ENCODE measurements around the gene CCDC148. TPM values are rescaled to one million over a fixed set of nuclear protein-coding genes. Genes with fewer than 3 reads are reported as not detected.

The CCDC148 gene
- total and polyA plus RNA-seq, 2 donors from 2014 or later = 6.6 to 21.0 TPM

DNA sequence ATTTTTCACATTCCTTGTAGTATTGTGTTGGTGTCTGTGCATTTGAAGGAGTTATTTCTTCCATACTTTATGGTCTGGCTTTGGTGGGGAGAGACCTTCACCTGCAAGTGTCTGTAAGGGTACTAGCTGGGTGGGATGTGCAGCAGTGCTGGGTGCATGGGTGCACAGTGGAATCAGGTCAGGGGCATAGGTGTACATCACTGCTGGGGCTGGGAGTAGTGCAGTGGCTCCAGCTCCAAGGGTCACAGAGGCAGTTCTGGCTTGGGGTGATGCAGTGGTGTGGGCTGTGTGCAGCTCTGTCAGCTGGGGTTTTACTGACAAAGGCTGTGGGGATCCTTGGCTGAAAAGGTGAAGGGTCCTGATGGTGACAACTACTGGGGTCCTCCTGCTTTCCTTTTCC is 44.8 kb downstream of the CCDC148 start:
- intact Hi-C loops (cut with DNase I) = no loop called here
- FAIRE-seq = no peak
- TF ChIP-seq, protein P1, sequence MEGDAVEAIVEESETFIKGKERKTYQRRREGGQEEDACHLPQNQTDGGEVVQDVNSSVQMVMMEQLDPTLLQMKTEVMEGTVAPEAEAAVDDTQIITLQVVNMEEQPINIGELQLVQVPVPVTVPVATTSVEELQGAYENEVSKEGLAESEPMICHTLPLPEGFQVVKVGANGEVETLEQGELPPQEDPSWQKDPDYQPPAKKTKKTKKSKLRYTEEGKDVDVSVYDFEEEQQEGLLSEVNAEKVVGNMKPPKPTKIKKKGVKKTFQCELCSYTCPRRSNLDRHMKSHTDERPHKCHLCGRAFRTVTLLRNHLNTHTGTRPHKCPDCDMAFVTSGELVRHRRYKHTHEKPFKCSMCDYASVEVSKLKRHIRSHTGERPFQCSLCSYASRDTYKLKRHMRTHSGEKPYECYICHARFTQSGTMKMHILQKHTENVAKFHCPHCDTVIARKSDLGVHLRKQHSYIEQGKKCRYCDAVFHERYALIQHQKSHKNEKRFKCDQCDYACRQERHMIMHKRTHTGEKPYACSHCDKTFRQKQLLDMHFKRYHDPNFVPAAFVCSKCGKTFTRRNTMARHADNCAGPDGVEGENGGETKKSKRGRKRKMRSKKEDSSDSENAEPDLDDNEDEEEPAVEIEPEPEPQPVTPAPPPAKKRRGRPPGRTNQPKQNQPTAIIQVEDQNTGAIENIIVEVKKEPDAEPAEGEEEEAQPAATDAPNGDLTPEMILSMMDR (IDR thresholded peaks at IDR 0.05; ENCODE audit: borderline replicate concordance, extremely low read depth, insufficient read depth) = no peak

DNA sequence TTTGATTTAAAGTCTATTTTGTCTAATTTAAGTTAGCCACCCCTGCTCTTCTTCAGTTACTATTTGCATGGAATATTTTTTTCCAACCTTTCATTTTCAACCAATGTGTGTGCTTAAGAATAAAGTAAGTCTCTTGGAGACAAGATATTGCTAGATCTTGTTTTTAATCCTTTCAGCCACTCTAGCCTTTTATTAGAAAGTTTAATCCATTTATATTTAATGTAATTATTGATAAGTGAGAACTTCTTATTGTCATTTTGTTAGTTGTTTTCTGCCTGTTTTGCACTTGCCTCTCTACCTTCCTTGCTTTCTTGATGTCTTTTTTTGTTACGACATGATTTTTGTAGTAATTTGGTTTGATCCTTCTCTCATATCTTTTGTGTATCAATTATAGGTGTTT is 46.4 kb downstream of the CCDC148 start:
- intact Hi-C loops (cut with DNase I) = no loop called here
- Histone ChIP-seq H3K4me1 (ENCODE audit: control insufficient read depth in 2 of 3, insufficient read depth in 2 of 3, low read depth in 1 of 3, low read length in 3 of 3) (no peaks in the 10 kb centered on the region), H3K36me3 (ENCODE audit: control insufficient read depth in 2 of 3, insufficient read depth in 3 of 3, low read length in 3 of 3) (no peaks in the 10 kb centered on the region), H3K9me3 (ENCODE audit: control insufficient read depth in 2 of 3, insufficient read depth in 1 of 3, low read length in 3 of 3) (peaks cover 0 to 9% (median 0%) of the 10 kb centered on the region in 3 donors), H3K27ac (ENCODE audit: low read depth in 2 of 2, low read length in 2 of 2) (no peak overlapping the region), H3K27me3 (ENCODE audit: control insufficient read depth, insufficient read depth, low read length) (no peaks in the 10 kb centered on the region), H3K4me3 (ENCODE audit: low read length in 3 of 3) (no peak overlapping the region), H3K9ac (ENCODE audit: low read length in 3 of 3) (no peak overlapping the region)
- FAIRE-seq = no peak
- no peak for DNase-seq
- TF ChIP-seq, protein P1 (IDR thresholded peaks at IDR 0.05; ENCODE audit: borderline replicate concordance, extremely low read depth, insufficient read depth) = no peak

More for the DNA sequence above, 44.8 kb downstream of the CCDC148 start:
- Histone ChIP-seq H3K27ac (ENCODE audit: low read depth in 2 of 2, low read length in 2 of 2) (peak overlapping the region in 1 of 2 donors; percentile 14), H3K9ac (ENCODE audit: low read length in 3 of 3) (no peak overlapping the region), H3K36me3 (ENCODE audit: control insufficient read depth in 2 of 3, insufficient read depth in 3 of 3, low read length in 3 of 3) (no peaks in the 10 kb centered on the region), H3K27me3 (ENCODE audit: control insufficient read depth, insufficient read depth, low read length) (no peaks in the 10 kb centered on the region), H3K9me3 (ENCODE audit: control insufficient read depth in 2 of 3, insufficient read depth in 1 of 3, low read length in 3 of 3) (peaks cover 0 to 12% (median 0%) of the 10 kb centered on the region in 3 donors), H3K4me1 (ENCODE audit: control insufficient read depth in 2 of 3, insufficient read depth in 2 of 3, low read depth in 1 of 3, low read length in 3 of 3) (no peaks in the 10 kb centered on the region), H3K4me3 (ENCODE audit: low read length in 3 of 3) (no peak overlapping the region)
- DNase-seq = no peak

DNA sequence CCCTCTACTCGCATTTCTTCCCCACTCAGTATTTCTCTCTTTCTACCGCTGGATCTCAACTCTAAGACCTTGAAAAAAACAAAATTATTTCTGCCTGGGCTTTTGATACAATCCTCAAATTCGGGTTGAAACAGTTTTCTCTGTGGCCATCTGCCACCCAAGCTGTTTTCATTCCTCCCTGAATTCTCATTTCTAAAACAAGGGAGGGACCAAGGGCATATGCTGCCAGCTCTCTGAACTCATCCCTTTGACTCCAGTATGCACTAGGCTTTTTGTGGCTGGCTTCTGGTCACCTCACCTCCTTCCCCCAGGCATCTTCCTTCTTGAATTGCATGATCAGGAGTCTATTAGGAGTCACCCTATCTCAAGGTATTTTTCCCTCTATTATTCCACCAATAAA is 49.5 kb downstream of the CCDC148 start:
- Histone ChIP-seq H3K36me3 (ENCODE audit: control insufficient read depth in 2 of 3, insufficient read depth in 3 of 3, low read length in 3 of 3) (no peaks in the 10 kb centered on the region), H3K9me3 (ENCODE audit: control insufficient read depth in 2 of 3, insufficient read depth in 1 of 3, low read length in 3 of 3) (peaks cover 0 to 9% (median 0%) of the 10 kb centered on the region in 3 donors), H3K4me3 (ENCODE audit: low read length in 3 of 3) (no peak overlapping the region), H3K27me3 (ENCODE audit: control insufficient read depth, insufficient read depth, low read length) (no peaks in the 10 kb centered on the region), H3K27ac (ENCODE audit: low read depth in 2 of 2, low read length in 2 of 2) (no peak overlapping the region), H3K4me1 (ENCODE audit: control insufficient read depth in 2 of 3, insufficient read depth in 2 of 3, low read depth in 1 of 3, low read length in 3 of 3) (no peaks in the 10 kb centered on the region), H3K9ac (ENCODE audit: low read length in 3 of 3) (no peak overlapping the region)
- TF ChIP-seq, protein P1 (IDR thresholded peaks at IDR 0.05; ENCODE audit: borderline replicate concordance, extremely low read depth, insufficient read depth) = no peak
- intact Hi-C loops (cut with DNase I) = no loop called here
- FAIRE-seq (no peak), DNase-seq (no peak)

DNA sequence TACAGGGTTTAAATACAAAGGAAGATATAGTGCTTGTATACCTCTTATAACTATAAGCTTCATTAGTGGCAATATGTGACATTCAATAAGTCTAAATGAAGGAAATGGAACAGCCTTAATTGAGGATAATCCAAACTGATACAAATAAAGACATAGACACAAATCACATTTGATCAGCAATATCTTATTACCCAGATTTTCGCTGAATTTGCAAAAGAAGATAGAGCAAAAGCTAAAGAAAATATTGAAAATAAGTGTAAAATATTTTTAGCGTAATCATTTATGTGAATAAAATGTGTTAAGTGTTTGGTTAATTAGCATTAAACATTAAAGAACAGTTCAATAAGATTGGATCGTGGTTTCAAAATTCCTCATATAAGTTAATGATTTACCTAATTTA is 51.2 kb downstream of the CCDC148 start:
- intact Hi-C loops (cut with DNase I) = no loop called here
- FAIRE-seq = peak; percentile 87

More for the DNA sequence above, 51.2 kb downstream of the CCDC148 start:
- Histone ChIP-seq H3K9ac (ENCODE audit: low read length in 3 of 3) (no peak overlapping the region), H3K27ac (ENCODE audit: low read depth in 2 of 2, low read length in 2 of 2) (no peak overlapping the region), H3K36me3 (ENCODE audit: control insufficient read depth in 2 of 3, insufficient read depth in 3 of 3, low read length in 3 of 3) (no peaks in the 10 kb centered on the region), H3K4me3 (ENCODE audit: low read length in 3 of 3) (no peak overlapping the region), H3K27me3 (ENCODE audit: control insufficient read depth, insufficient read depth, low read length) (no peaks in the 10 kb centered on the region), H3K4me1 (ENCODE audit: control insufficient read depth in 2 of 3, insufficient read depth in 2 of 3, low read depth in 1 of 3, low read length in 3 of 3) (no peaks in the 10 kb centered on the region), H3K9me3 (ENCODE audit: control insufficient read depth in 2 of 3, insufficient read depth in 1 of 3, low read length in 3 of 3) (peaks cover 0 to 4% (median 0%) of the 10 kb centered on the region in 3 donors)
- TF ChIP-seq, protein P1 (IDR thresholded peaks at IDR 0.05; ENCODE audit: borderline replicate concordance, extremely low read depth, insufficient read depth) = no peak
- no peak for DNase-seq
